ENCODE data around the gene NOXRED1. TPM values are rescaled to one million over a fixed set of nuclear protein-coding genes. Genes with fewer than 3 reads are reported as not detected.

NOXRED1 gene
- total and polyA plus RNA-seq, 4 donors = 0.23 to 0.94 (median 0.36) TPM

GRCh38 chr14:77372304-77372841 is 51.0 kb downstream of the NOXRED1 start:
- WGBS, 2 donors = 45 to 53% methylated on average over 4 of the region's 4 CpGs
- Histone ChIP-seq H3K27ac (ENCODE audit: low read depth in 1 of 2, low read length in 1 of 2) (no peak overlapping the region), H3K9ac (ENCODE audit: insufficient read depth in 1 of 2, low read length in 2 of 2) (no peak overlapping the region), H3K9me3 (ENCODE audit: control insufficient read depth in 4 of 4, insufficient read depth in 3 of 4, low read length in 3 of 4) (no peaks in the 10 kb centered on the region), H3K4me3 (no peak overlapping the region), H3K4me1 (ENCODE audit: control insufficient read depth in 5 of 5, insufficient read depth in 5 of 5, low read length in 5 of 5) (peaks cover 0 to 13% (median 2%) of the 10 kb centered on the region in 5 donors), H3K27me3 (ENCODE audit: control insufficient read depth in 3 of 3, insufficient read depth in 3 of 3, low read length in 2 of 3) (no peaks in the 10 kb centered on the region), H3K36me3 (ENCODE audit: control insufficient read depth in 4 of 4, insufficient read depth in 4 of 4, low read length in 4 of 4) (no peaks in the 10 kb centered on the region)
- no peak for ATAC-seq (ENCODE audit: insufficient read depth, low FRiP score)
- DNase-seq = peak in 1 of 3 donors; percentile 3
- no peak for TF ChIP-seq CTCF (IDR thresholded peaks at IDR 0.05; ENCODE audit: control extremely low read depth, extremely low read depth)

GRCh38 chr14:77369285-77369684 is 54.0 kb downstream of the NOXRED1 start:
- H3K27ac ChIP-seq (ENCODE audit: low read depth in 1 of 2, low read length in 1 of 2) = no peak overlapping the region
- WGBS, 2 donors = 21 to 38% methylated on average over 1 of the region's 1 CpG
- H3K27me3 ChIP-seq (ENCODE audit: control insufficient read depth in 3 of 3, insufficient read depth in 3 of 3, low read length in 2 of 3) = no peaks in the 10 kb centered on the region
- H3K4me1 ChIP-seq (ENCODE audit: control insufficient read depth in 5 of 5, insufficient read depth in 5 of 5, low read length in 5 of 5) = peaks cover 0 to 2% (median 0%) of the 10 kb centered on the region in 5 donors
- no peaks in the 10 kb centered on the region for H3K9me3 ChIP-seq (ENCODE audit: control insufficient read depth in 4 of 4, insufficient read depth in 3 of 4, low read length in 3 of 4)
- TF ChIP-seq CTCF (IDR thresholded peaks at IDR 0.05; ENCODE audit: control extremely low read depth, extremely low read depth) = no peak
- no peak overlapping the region for H3K4me3 ChIP-seq
- H3K9ac ChIP-seq (ENCODE audit: insufficient read depth in 1 of 2, low read length in 2 of 2) = no peak overlapping the region
- ATAC-seq (ENCODE audit: insufficient read depth, low FRiP score) (no peak), DNase-seq (no peak)
- peaks cover 0 to 1% (median 0%) of the 10 kb centered on the region in 4 donors for H3K36me3 ChIP-seq (ENCODE audit: control insufficient read depth in 4 of 4, insufficient read depth in 4 of 4, low read length in 4 of 4)

- no peak for ATAC-seq (ENCODE audit: insufficient read depth, low FRiP score)
- no peak for TF ChIP-seq CTCF (IDR thresholded peaks at IDR 0.05; ENCODE audit: control extremely low read depth, extremely low read depth)
Measured at GRCh38 chr14:77364146-77364545, 59.2 kb downstream of the NOXRED1 start.

GRCh38 chr14:77359626-77360025 is 63.7 kb downstream of the NOXRED1 start:
- DNase-seq (no peak), ATAC-seq (ENCODE audit: insufficient read depth, low FRiP score) (no peak)
- Histone ChIP-seq H3K27me3 (ENCODE audit: control insufficient read depth in 3 of 3, insufficient read depth in 3 of 3, low read length in 2 of 3) (no peaks in the 10 kb centered on the region), H3K36me3 (ENCODE audit: control insufficient read depth in 4 of 4, insufficient read depth in 4 of 4, low read length in 4 of 4) (no peaks in the 10 kb centered on the region), H3K4me1 (ENCODE audit: control insufficient read depth in 5 of 5, insufficient read depth in 5 of 5, low read length in 5 of 5) (no peaks in the 10 kb centered on the region), H3K9ac (ENCODE audit: insufficient read depth in 1 of 2, low read length in 2 of 2) (no peak overlapping the region), H3K9me3 (ENCODE audit: control insufficient read depth in 4 of 4, insufficient read depth in 3 of 4, low read length in 3 of 4) (no peaks in the 10 kb centered on the region), H3K27ac (ENCODE audit: low read depth in 1 of 2, low read length in 1 of 2) (no peak overlapping the region), H3K4me3 (no peak overlapping the region)
- 96 to 97% methylated on average over 1 of the region's 1 CpG for WGBS, 2 donors
- no peak for TF ChIP-seq CTCF (IDR thresholded peaks at IDR 0.05; ENCODE audit: control extremely low read depth, extremely low read depth)

More at GRCh38 chr14:77364146-77364545, 59.2 kb downstream of the NOXRED1 start:
- WGBS, 2 donors = 65 to 81% methylated on average over 3 of the region's 3 CpGs
- Histone ChIP-seq H3K27ac (ENCODE audit: low read depth in 1 of 2, low read length in 1 of 2) (no peak overlapping the region), H3K27me3 (ENCODE audit: control insufficient read depth in 3 of 3, insufficient read depth in 3 of 3, low read length in 2 of 3) (no peaks in the 10 kb centered on the region), H3K9ac (ENCODE audit: insufficient read depth in 1 of 2, low read length in 2 of 2) (no peak overlapping the region), H3K4me1 (ENCODE audit: control insufficient read depth in 5 of 5, insufficient read depth in 5 of 5, low read length in 5 of 5) (no peaks in the 10 kb centered on the region), H3K9me3 (ENCODE audit: control insufficient read depth in 4 of 4, insufficient read depth in 3 of 4, low read length in 3 of 4) (no peaks in the 10 kb centered on the region), H3K4me3 (no peak overlapping the region), H3K36me3 (ENCODE audit: control insufficient read depth in 4 of 4, insufficient read depth in 4 of 4, low read length in 4 of 4) (peaks cover 0 to 1% (median 0%) of the 10 kb centered on the region in 4 donors)
- no peak for DNase-seq
